ENCODE results near the gene PRKCA.

DNA sequence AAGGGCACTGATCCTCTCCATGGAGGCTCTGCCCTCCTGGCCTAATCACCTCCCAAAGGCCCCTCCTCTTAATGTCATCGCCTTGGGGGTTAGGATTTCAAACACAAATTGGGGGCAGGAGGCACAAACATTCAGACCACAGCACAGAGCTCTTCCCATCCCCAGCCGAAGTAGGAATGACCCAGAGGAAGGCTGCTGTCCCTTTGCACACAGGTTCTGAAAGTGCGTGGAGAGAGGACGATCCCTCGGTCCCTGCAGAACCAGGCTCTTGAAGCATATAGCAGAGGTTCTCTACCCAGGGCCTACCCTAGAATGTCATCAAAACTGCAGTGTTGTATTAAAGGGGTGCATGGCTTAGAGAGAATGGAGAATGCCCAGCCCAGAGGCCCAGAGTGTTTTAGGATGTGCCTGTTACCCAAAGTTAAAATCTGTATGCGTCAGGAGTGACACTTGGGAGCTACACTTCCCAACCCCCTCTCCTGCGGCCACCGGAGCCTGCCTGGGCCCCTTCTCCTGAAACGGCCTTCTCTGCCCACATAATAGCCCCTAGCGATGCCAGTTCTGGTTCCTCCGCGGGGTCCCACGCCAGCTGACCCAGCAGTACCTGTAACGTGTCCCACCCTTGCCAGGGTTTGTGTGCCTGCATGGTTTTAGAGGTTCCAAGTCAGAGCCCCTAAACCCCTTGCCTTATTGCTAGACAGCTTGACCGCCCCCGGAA lies 373.0 kb downstream of the PRKCA start:
- TF ChIP-seq, protein P1, sequence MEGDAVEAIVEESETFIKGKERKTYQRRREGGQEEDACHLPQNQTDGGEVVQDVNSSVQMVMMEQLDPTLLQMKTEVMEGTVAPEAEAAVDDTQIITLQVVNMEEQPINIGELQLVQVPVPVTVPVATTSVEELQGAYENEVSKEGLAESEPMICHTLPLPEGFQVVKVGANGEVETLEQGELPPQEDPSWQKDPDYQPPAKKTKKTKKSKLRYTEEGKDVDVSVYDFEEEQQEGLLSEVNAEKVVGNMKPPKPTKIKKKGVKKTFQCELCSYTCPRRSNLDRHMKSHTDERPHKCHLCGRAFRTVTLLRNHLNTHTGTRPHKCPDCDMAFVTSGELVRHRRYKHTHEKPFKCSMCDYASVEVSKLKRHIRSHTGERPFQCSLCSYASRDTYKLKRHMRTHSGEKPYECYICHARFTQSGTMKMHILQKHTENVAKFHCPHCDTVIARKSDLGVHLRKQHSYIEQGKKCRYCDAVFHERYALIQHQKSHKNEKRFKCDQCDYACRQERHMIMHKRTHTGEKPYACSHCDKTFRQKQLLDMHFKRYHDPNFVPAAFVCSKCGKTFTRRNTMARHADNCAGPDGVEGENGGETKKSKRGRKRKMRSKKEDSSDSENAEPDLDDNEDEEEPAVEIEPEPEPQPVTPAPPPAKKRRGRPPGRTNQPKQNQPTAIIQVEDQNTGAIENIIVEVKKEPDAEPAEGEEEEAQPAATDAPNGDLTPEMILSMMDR (IDR thresholded peaks at IDR 0.05): no peak
- TF ChIP-seq POLR2A (IDR thresholded peaks at IDR 0.05; ENCODE audit: low read depth): no peak
- no peak for TF ChIP-seq EP300 (IDR thresholded peaks at IDR 0.05)
